Osteoblast (primary cell): Measurements from ENCODE around the gene CRTC1. TPM values are rescaled to one million over a fixed set of nuclear protein-coding genes. Genes with fewer than 3 reads are reported as not detected.

Source experiments
- DNase-seq: peaks from one replicate; pipeline ENCODE4 v3.0.0; 2011; ENCODE audit warnings: low spot score, mixed read lengths; ENCODE audit not compliant: insufficient read length; ENCODE audit errors: missing footprints
- H2AFZ ChIP-seq: 2 replicates; pipeline ENCODE4 v1.6.0; 2011; ENCODE audit warnings: mild to moderate bottlenecking, low read length
- H3K27ac ChIP-seq: 2 replicates; pipeline ENCODE4 v1.5.1; 2011; ENCODE audit warnings: mild to moderate bottlenecking, low read depth, low read length, moderate library complexity
- H3K27me3 ChIP-seq: 2 replicates; pipeline ENCODE4 v1.6.0; 2012; ENCODE audit warnings: mild to moderate bottlenecking, control low read depth, inconsistent platforms, low read length, moderate library complexity; ENCODE audit not compliant: insufficient read depth
- H3K36me3 ChIP-seq: 2 replicates; pipeline ENCODE4 v1.5.1; 2011; ENCODE audit warnings: mild to moderate bottlenecking, low read length, control low read depth, moderate library complexity; ENCODE audit not compliant: insufficient read depth
- H3K4me1 ChIP-seq: 2 replicates; pipeline ENCODE4 v1.5.1; 2011; ENCODE audit warnings: mild to moderate bottlenecking, low read length, control low read depth, moderate library complexity; ENCODE audit not compliant: insufficient read depth
- H3K4me2 ChIP-seq: 2 replicates; pipeline ENCODE4 v1.6.0; 2011; ENCODE audit warnings: mild to moderate bottlenecking, low read length; ENCODE audit not compliant: insufficient read depth
- H3K4me3 ChIP-seq: fragments of 200-600 bp; sonication (generic); 3 replicates; pipeline ENCODE4 v1.5.1; 2012; ENCODE audit warnings: mild to moderate bottlenecking, low read length, inconsistent platforms; ENCODE audit not compliant: insufficient read depth
- H3K79me2 ChIP-seq: 2 replicates; pipeline ENCODE4 v1.6.0; 2012; ENCODE audit warnings: mild to moderate bottlenecking, low read length, control low read depth, inconsistent platforms; ENCODE audit not compliant: insufficient read depth
- H3K9me3 ChIP-seq: 2 replicates; pipeline ENCODE4 v1.5.1; 2011; ENCODE audit warnings: low read depth, low read length, control low read depth
- H4K20me1 ChIP-seq: 2 replicates; pipeline ENCODE4 v1.6.0; 2012; ENCODE audit warnings: mild to moderate bottlenecking, low read length, control low read depth; ENCODE audit not compliant: insufficient read depth
- total RNA-seq: library from RNA; depleted of rRNA; stranded (reverse); fragments of >200 nt; gene quantifications from 2 replicates; pipeline ENCODE4 v1.2.3, GENCODE V29; 2012
- TF ChIP-seq, protein P1 (sequence below): IDR thresholded peaks from 2 replicates; pipeline ENCODE4 v1.5.1; 2011; ENCODE audit warnings: mild to moderate bottlenecking, low read depth, low read length, moderate library complexity; ENCODE audit errors: extremely low read depth

Gene CRTC1
- total RNA-seq, 1 donor, result 4.0 TPM

DNA sequence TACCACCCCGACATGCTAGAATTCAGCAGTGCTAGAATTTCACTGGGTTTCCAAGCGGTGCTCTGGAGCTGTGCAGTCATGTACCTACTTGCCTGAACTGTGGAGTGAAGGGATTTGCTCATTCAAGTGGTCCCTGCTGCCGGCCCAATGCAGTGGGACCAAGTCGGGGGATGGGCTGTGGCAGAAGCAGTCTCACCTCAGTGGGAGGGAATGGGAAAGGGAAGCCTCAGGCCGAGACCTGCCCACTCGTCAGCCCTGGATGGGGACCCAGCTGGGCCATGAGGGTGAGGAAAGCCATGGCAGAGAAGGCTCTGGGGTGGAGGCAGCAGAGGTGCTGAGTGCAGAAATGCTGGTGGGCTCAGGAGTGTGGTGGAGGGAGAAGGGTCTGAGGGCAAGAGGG is 31.7 kb upstream of the CRTC1 start:
- H3K4me2 ChIP-seq, result no peak overlapping the region
- peaks cover 33% of the 10 kb centered on the region for H3K4me1 ChIP-seq
- H3K36me3 ChIP-seq, result no peaks in the 10 kb centered on the region
- no peak overlapping the region for H3K4me3 ChIP-seq
- H2AFZ ChIP-seq, result no peak overlapping the region
- H3K79me2 ChIP-seq, result peaks cover 52% of the 10 kb centered on the region
- peak overlapping the region; percentile 100 for H3K27ac ChIP-seq
- TF ChIP-seq, protein P1, sequence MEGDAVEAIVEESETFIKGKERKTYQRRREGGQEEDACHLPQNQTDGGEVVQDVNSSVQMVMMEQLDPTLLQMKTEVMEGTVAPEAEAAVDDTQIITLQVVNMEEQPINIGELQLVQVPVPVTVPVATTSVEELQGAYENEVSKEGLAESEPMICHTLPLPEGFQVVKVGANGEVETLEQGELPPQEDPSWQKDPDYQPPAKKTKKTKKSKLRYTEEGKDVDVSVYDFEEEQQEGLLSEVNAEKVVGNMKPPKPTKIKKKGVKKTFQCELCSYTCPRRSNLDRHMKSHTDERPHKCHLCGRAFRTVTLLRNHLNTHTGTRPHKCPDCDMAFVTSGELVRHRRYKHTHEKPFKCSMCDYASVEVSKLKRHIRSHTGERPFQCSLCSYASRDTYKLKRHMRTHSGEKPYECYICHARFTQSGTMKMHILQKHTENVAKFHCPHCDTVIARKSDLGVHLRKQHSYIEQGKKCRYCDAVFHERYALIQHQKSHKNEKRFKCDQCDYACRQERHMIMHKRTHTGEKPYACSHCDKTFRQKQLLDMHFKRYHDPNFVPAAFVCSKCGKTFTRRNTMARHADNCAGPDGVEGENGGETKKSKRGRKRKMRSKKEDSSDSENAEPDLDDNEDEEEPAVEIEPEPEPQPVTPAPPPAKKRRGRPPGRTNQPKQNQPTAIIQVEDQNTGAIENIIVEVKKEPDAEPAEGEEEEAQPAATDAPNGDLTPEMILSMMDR, result no peak
- no peaks in the 10 kb centered on the region for H4K20me1 ChIP-seq
- H3K27me3 ChIP-seq, result no peaks in the 10 kb centered on the region
- DNase-seq, result peak; percentile 45
- H3K9me3 ChIP-seq, result no peaks in the 10 kb centered on the region

DNA sequence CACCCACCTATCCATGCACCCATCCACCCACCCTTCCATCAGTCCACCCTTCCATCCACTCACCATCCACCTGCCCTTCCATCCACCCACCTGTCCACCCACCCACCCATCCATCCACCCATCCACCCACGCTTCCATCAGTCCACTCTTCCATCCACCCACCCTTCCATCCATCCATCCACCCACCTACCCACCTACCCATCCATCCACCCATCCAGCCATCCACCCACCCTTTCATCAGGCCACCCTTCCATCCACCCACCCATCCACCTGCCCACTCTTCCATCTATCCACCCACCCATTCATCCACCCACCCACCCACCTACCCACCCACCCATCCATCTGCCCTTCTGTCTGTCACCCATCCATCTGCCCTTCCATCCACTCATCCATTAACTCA is 29.6 kb upstream of the CRTC1 start:
- Histone ChIP-seq H4K20me1 (no peaks in the 10 kb centered on the region), H3K27me3 (no peaks in the 10 kb centered on the region), H3K4me1 (peaks cover 51% of the 10 kb centered on the region), H3K36me3 (no peaks in the 10 kb centered on the region), H3K9me3 (no peaks in the 10 kb centered on the region), H3K79me2 (peaks cover 49% of the 10 kb centered on the region), H3K4me3 (no peak overlapping the region), H3K4me2 (no peak overlapping the region), H3K27ac (no peak overlapping the region), H2AFZ (no peak overlapping the region)
- no peak for DNase-seq
- TF ChIP-seq, protein P1, result no peak

DNA sequence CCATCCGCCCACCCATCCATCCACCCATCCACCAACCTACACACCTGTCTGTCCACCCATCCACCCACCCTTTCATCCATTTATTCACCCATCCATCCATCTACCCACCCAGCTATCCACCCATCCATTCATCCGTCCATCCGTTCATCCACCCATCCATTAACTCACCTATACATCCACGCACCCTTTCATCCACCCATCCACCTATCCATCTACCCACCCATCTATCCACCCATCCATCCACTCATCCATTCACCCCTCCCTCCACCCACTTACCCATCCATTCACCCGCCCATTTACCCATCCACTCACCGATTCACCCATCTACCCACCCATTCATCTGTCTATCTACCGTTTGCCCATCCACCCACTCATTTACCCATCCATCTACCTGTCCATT is 29.0 kb upstream of the CRTC1 start:
- Histone ChIP-seq H3K27ac (no peak overlapping the region), H3K4me1 (peaks cover 51% of the 10 kb centered on the region), H3K9me3 (no peaks in the 10 kb centered on the region), H4K20me1 (no peaks in the 10 kb centered on the region), H3K36me3 (no peaks in the 10 kb centered on the region), H3K79me2 (peaks cover 44% of the 10 kb centered on the region), H3K4me3 (no peak overlapping the region), H2AFZ (no peak overlapping the region), H3K27me3 (no peaks in the 10 kb centered on the region), H3K4me2 (no peak overlapping the region)
- DNase-seq, result peak; percentile 2
- TF ChIP-seq, protein P1, result no peak

DNA sequence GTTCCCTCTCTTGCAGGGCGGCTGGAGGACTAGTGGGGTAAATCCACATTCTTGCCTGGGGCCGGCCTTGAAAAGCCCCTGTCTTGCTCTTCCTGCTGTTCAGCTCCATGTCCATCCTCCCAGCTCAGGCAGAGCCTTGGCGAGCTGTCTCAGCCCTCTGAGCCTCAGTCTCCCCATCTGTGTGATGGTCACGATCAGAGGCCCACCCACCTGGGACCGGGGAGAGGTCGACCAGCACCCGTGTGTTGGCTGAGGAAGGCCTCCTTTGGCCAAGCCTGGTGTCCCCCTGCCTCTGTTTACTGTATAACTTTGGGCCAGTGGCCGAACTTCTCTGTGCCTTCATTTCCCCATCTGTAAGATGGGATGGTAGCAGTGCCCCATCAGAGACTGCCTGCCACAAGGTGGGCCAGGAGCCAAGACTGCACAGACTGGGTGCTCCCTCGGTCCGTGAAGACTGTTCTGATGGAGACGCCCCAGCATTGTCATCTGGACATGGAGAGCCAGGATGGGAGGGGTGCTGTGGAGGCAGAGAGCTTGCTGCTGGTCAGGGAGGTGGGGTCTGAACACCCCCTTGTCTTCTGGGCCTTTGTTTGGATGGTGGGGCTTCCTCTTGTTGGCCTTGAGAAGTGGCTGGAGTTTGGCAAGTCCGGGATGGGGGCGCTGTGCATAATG is 28.2 kb upstream of the CRTC1 start:
- TF ChIP-seq, protein P1, result no peak
- H3K79me2 ChIP-seq, result peaks cover 44% of the 10 kb centered on the region

More for the DNA sequence above, 28.2 kb upstream of the CRTC1 start:
- Histone ChIP-seq H3K4me2 (no peak overlapping the region), H3K4me3 (no peak overlapping the region), H2AFZ (no peak overlapping the region), H3K9me3 (no peaks in the 10 kb centered on the region), H3K4me1 (peaks cover 51% of the 10 kb centered on the region), H3K36me3 (no peaks in the 10 kb centered on the region), H3K27ac (no peak overlapping the region), H3K27me3 (no peaks in the 10 kb centered on the region), H4K20me1 (no peaks in the 10 kb centered on the region)
- DNase-seq, result peak; percentile 47
